HPDE6-E6E7 (cell line): ENCODE data around the gene MAPKAP1.
"Not testable (repeated sequence)": the region's sequence is repeated elsewhere in the genome, so short reads cannot be mapped to it uniquely, and the experiment has no call there.

Experiments
- DNase-seq: peaks from one replicate; pipeline ENCODE4 v3.0.0; 2011; ENCODE audit warnings: missing footprints; ENCODE audit errors: extremely low spot score

The MAPKAP1 gene

DNA sequence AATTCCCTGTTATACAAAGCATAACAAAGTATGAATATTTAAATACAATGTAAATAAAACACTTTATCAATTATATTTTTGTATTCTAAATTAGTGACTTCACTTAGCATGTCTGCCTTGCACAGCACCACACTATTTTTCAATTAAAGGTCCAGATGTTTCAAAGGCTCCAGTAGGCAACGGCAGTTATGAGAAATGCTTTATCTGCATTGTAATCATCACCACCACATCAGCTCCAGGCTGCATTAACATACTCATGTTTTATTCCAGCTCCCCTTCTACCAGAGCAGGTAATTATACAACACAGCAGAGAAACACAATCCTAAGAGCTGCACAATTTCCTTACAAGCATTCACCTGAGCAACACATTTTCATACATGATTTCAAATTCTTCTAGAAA is 102.8 kb downstream of the MAPKAP1 start:
- DNase-seq: no peak

GRCh38 chr9:125603478-125604021 is 103.5 kb downstream of the MAPKAP1 start:
- no peak for DNase-seq

DNA sequence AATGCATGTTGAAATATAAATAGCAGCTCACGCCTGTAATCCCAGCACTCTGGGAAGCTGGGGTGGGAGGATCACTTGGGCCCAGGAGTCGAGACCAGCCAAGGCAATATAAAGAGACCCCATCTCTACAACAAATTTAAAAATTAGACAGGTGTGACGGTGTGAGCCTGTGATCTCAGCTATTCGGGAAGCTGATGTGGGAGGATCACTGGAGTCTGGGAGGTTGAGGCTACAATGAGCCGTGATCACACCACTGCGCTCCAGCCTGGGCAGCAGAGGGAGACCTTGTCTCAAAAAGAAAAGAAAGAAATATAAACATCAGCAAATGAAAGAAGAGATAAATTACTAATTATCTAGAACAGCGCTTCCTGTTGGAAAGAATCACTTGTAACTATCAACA is 105.0 kb downstream of the MAPKAP1 start:
- no peak for DNase-seq

DNA sequence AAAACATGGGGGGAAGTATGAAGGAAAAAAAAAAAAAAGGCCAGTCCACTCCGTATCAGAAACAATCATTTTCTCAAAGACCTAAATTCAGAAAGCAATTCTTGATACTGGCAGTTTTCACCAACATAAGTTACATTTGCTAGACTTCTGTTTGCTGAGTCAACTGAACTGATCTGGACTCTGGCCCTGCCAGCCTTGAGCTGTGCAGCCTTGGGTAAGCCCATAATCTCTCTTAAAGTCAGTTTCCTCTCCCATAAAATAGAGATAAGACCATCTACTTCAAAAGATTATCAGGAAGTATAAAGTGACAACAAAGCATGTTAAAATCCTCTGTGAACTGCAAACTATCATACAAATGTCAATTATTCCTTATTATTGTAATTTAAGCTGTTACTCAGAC is 106.8 kb downstream of the MAPKAP1 start:
- DNase-seq: no peak

GRCh38 chr9:125594223-125594610 is 112.8 kb downstream of the MAPKAP1 start:
- DNase-seq: no peak

DNA sequence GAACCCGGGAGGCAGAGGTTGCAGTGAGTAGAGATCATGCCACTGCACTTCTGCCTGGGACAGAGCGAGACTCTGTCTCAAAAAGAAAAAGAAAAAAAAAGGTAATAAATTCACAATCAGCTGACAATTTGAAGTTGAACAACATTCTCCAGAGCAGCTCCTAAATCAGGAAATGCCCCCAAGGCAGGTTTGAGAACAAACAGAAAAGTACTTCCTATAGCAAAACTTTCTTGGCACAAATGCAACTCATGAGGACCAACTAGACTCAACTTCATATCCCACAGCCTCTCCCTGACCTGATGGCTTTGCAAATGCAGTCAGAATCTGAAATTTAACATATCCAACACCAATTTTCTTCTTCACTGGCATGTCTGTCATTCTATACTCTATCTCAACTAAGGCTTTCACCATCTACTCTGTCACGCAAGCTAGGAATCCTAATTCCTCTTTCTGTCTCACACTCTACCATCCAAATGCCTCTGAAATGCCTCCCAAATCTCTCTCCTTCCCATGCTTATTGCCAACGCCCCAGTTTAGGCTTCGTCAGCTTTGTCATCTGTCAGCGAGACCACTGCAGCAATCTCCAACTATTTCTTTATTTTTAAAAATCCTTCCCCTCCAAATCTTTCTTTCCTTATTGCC is 113.3 kb downstream of the MAPKAP1 start:
- DNase-seq: no peak

GRCh38 chr9:125591888-125592287 is 115.1 kb downstream of the MAPKAP1 start:
- DNase-seq: no peak

GRCh38 chr9:125591245-125591644 is 115.8 kb downstream of the MAPKAP1 start:
- DNase-seq: no peak

DNA sequence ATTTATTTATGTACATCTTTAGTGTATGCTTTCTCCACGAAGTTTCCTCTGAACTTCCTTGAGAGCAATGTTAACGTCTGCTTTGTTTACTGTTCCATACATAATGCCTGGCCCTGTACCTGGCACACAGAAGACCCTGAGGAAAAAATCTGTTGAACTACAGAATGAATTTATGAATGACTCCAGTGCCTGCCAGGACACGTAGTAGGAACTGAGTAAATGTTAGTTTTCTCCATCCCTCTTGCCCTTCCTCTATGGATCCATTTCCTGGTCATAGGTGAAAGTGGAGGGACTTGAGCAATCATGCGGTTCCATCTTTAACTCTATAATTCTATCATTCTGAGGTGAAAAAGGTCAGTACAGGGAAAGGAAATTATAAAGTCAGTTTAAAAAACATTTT is 117.7 kb downstream of the MAPKAP1 start:
- DNase-seq: no peak

DNA sequence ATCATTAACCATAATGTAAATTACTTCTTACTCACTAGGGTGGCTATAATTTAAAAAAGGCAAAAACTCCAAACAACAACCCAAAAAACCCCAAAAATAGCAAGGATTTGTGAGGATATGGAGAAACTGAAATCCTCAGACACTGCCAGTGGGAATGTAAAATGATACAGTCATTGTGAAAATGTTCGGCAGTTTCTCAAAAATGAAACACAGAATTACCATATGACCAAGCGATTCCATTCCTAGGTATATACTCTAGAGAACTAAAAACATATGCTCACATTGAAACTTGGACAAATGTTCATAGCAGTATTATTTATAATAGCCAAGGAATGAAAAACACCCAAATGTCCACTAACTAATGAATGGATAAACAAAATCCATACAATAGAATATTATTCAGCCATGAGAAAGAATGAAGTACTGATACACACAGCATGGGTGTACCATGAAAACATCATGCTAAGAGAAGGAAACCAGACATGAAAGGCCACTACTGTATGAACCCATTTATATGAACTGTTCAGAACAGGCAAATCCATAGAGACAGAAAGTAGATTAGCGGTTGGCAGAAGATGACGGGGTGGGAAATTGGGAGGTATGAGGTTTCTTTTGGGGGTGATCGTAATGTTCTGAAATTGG is 119.1 kb downstream of the MAPKAP1 start:
- no peak for DNase-seq

DNA sequence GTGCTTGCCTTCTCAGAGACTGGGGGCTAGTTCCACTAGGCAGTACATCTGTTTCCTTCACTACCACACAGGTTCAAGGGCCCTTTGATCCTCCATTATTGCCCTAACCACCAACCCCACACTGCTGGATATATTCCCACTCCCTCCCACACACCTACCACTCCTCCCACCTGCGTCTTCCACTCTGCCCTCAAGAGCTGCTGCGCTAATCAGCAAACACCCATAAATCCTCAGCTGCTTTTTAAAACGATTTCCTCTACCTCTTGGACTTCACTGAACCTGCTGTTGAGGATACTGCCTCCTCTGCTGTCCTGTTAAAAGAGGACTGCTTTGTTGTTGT is 120.9 kb downstream of the MAPKAP1 start:
- DNase-seq: no peak

DNA sequence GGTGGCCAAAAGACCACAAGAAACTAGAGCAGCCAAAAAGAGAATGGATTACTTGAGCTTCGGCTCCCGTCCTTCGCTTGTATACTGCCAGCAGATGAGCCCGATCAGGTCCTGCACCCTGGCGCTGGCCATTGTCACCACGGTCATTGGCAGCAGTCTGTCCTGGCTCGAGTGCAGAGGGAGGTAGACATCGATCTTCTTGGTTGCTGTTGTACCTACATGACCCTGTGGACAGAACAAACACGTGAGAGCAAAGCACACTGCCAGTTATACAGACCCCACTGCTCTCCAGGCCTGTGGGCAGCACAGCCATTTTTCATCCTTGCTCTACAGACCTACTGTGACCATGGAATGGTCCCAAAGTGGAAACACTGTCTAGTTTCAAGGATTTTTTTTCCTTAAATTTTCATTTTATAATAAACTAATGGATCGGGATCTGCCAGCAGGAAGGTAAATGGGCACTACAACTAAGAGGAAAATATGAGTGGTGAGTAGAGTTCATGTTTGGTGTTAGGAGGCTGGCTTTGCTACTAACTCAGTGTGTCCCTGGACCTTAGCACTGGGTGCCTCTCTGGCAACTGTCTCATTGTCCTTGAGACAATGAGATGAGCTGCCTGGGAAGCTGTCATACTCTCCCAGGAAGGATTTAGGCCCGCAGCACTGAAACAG is 121.4 kb downstream of the MAPKAP1 start:
- DNase-seq: no peak

GRCh38 chr9:125580701-125581286 is 126.2 kb downstream of the MAPKAP1 start:
- DNase-seq: no peak

- no peak for DNase-seq
Observed at GRCh38 chr9:125579030-125579932, 127.7 kb downstream of the MAPKAP1 start.

- DNase-seq: no peak
Observed at GRCh38 chr9:125574126-125574877, 132.7 kb downstream of the MAPKAP1 start.

DNA sequence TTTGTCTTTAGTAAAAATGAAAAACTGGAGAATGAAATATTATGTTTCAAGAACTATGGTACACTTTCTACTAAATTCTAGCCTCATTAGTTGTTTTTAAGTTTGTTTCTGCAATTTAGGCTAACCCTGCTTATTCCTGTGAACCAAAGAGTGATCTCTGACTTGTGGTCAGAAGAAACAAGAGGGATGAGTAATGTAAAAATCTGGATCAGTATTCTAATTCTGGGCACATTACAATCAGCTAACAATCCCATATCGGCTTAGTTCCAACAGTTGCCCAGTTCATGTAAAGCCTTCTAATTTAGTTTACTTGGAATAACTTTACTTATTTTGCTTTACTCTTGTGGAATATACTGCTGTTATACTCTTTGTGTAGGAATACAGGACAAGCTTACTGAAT is 134.5 kb downstream of the MAPKAP1 start:
- not testable (repeated sequence) for DNase-seq

GRCh38 chr9:125571824-125572223 is 135.2 kb downstream of the MAPKAP1 start:
- DNase-seq: not testable (repeated sequence)

GRCh38 chr9:125570246-125570645 is 136.8 kb downstream of the MAPKAP1 start:
- no peak for DNase-seq

DNA sequence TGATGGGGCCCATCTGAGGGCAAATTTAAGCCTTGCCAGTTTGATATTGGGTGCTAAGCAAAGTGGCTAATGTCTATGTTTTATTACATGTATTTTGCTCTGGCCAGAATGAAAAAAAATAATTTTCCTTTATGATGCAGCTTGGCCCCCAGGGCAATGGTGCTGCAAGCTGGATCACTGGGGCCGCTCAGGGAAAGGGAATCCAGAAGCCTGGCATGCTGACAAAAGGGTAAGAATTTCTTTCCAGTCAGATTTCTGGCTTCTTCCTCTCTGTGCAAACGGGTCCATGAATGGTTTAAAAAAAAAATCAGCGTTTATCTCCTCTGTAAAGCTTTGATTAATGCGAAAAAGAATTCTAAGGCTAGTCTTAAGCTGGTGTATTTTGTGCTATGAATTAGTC is 138.4 kb downstream of the MAPKAP1 start:
- DNase-seq: no peak

DNA sequence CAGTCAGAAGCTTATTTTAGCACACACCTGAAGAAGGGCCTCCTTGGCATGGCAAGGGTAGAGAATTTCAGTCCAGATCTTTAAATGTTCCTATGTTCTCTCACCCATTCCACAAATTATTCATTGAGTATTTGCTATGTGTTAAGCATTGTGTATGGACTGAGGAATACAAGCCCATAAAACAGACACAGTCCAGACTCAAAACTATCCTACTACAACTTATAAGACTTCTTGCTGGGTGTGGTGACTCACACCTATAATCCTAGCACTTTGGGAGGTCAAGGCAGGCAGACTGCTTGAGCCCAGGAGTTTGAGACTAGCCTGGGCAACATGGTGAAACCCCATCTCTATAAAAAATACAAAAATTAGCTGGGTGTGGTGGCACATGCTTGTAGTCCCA is 141.0 kb downstream of the MAPKAP1 start:
- DNase-seq: not testable (repeated sequence)

- DNase-seq: no peak
Observed at GRCh38 chr9:125565126-125565525, 141.9 kb downstream of the MAPKAP1 start.
